Smooth muscle cell (in vitro differentiated cells): ENCODE measurements around the gene RPL19. TPM values are rescaled to one million over a fixed set of nuclear protein-coding genes. Genes with fewer than 3 reads are reported as not detected.

ENCODE experiments used
- DNase-seq: peaks from one replicate; lab custom pipeline; 2025; ENCODE audit not compliant: unreplicated experiment; lab: John Stamatoyannopoulos, UW
- H2AFZ ChIP-seq: fragments of 200-600 bp; sonication (generic); 2 replicates; pipeline ENCODE4 v1.6.0; 2016; ENCODE audit warnings: antibody characterized with exemption, low read depth, mild to moderate bottlenecking
- H3F3A ChIP-seq: fragments of 200-600 bp; sonication (generic); 2 replicates; pipeline ENCODE4 v1.6.0; 2017; ENCODE audit warnings: antibody characterized with exemption, low read depth
- H3K27ac ChIP-seq: fragments of 200-600 bp; sonication (generic); 2 replicates; pipeline ENCODE4 v1.5.1; 2016; ENCODE audit warnings: low read depth, mild to moderate bottlenecking
- H3K27me3 ChIP-seq: fragments of 200-600 bp; sonication (generic); 2 replicates; pipeline ENCODE4 v1.6.1; 2016; ENCODE audit warnings: low read depth, mild to moderate bottlenecking
- H3K36me3 ChIP-seq: fragments of 200-600 bp; sonication (generic); 2 replicates; pipeline ENCODE4 v1.5.1; 2016; ENCODE audit warnings: low read depth
- H3K4me1 ChIP-seq: fragments of 200-600 bp; sonication (generic); 2 replicates; pipeline ENCODE4 v1.5.1; 2016; ENCODE audit warnings: low read depth
- H3K4me2 ChIP-seq: fragments of 200-600 bp; sonication (generic); 2 replicates; pipeline ENCODE4 v1.6.0; 2016; ENCODE audit warnings: mild to moderate bottlenecking
- H3K4me3 ChIP-seq: fragments of 200-600 bp; sonication (generic); 2 replicates; pipeline ENCODE4 v1.5.1; 2016; ENCODE audit warnings: mild to moderate bottlenecking
- H3K79me2 ChIP-seq: fragments of 200-600 bp; sonication (generic); 2 replicates; pipeline ENCODE4 v1.6.0; 2016; ENCODE audit warnings: low read depth, mild to moderate bottlenecking
- H3K9ac ChIP-seq: fragments of 200-600 bp; sonication (generic); 2 replicates; pipeline ENCODE4 v1.6.0; 2016; ENCODE audit warnings: low read depth
- H3K9me3 ChIP-seq: fragments of 200-600 bp; sonication (generic); replicated peaks from 2 replicates; pipeline ENCODE4 v1.5.1; 2016; ENCODE audit warnings: low read depth
- H4K20me1 ChIP-seq: fragments of 200-600 bp; sonication (generic); 2 replicates; pipeline ENCODE4 v1.6.0; 2016; ENCODE audit warnings: low read depth
- WGBS: methylation state at CpG from one replicate; pipeline ENCODE4 v1.1.7; 2016; ENCODE audit warnings: low lambda C conversion rate; 5-methylcytosine and 5-hydroxymethylcytosine counted together
- polyA plus RNA-seq: library from polyadenylated mRNA; unstranded; fragments of >200 nt; fragmentation: Nextera tagmentation; extraction: Ambion mirVana; gene quantifications from 2 replicates; pipeline ENCODE4 v1.2.1, GENCODE V29; 2016
- total RNA-seq: library from RNA; depleted of rRNA; stranded (reverse); fragments of >200 nt; gene quantifications from 2 replicates; pipeline ENCODE4 v1.2.3, GENCODE V29; 2014
- TF ChIP-seq, protein P1 (sequence below): fragments of 200-600 bp; sonication (generic); IDR thresholded peaks from 2 replicates; pipeline ENCODE4 v1.5.1; 2017; ENCODE audit warnings: borderline replicate concordance, mild to moderate bottlenecking, antibody characterized with exemption; ENCODE audit not compliant: insufficient read depth, poor library complexity, severe bottlenecking

RPL19 gene
- total and polyA plus RNA-seq, 2 experiments from 2014 or later, result 818 to 2,675 TPM

GRCh38 chr17:39237586-39237985 lies 37.5 kb downstream of the RPL19 start:
- 79% methylated on average over 7 of the region's 7 CpGs for WGBS
- no peaks in the 10 kb centered on the region for H3K36me3 ChIP-seq
- H4K20me1 ChIP-seq, result no peaks in the 10 kb centered on the region
- no peaks in the 10 kb centered on the region for H3K9me3 ChIP-seq
- TF ChIP-seq, protein P1, sequence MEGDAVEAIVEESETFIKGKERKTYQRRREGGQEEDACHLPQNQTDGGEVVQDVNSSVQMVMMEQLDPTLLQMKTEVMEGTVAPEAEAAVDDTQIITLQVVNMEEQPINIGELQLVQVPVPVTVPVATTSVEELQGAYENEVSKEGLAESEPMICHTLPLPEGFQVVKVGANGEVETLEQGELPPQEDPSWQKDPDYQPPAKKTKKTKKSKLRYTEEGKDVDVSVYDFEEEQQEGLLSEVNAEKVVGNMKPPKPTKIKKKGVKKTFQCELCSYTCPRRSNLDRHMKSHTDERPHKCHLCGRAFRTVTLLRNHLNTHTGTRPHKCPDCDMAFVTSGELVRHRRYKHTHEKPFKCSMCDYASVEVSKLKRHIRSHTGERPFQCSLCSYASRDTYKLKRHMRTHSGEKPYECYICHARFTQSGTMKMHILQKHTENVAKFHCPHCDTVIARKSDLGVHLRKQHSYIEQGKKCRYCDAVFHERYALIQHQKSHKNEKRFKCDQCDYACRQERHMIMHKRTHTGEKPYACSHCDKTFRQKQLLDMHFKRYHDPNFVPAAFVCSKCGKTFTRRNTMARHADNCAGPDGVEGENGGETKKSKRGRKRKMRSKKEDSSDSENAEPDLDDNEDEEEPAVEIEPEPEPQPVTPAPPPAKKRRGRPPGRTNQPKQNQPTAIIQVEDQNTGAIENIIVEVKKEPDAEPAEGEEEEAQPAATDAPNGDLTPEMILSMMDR, result no peak
- no peaks in the 10 kb centered on the region for H3K79me2 ChIP-seq
- no peak overlapping the region for H2AFZ ChIP-seq
- H3K4me3 ChIP-seq, result no peak overlapping the region
- no peaks in the 10 kb centered on the region for H3F3A ChIP-seq
- no peaks in the 10 kb centered on the region for H3K4me1 ChIP-seq
- H3K4me2 ChIP-seq, result no peak overlapping the region
- no peak overlapping the region for H3K27ac ChIP-seq
- no peak for DNase-seq
- H3K27me3 ChIP-seq, result peaks cover 8% of the 10 kb centered on the region
- no peak overlapping the region for H3K9ac ChIP-seq

DNA sequence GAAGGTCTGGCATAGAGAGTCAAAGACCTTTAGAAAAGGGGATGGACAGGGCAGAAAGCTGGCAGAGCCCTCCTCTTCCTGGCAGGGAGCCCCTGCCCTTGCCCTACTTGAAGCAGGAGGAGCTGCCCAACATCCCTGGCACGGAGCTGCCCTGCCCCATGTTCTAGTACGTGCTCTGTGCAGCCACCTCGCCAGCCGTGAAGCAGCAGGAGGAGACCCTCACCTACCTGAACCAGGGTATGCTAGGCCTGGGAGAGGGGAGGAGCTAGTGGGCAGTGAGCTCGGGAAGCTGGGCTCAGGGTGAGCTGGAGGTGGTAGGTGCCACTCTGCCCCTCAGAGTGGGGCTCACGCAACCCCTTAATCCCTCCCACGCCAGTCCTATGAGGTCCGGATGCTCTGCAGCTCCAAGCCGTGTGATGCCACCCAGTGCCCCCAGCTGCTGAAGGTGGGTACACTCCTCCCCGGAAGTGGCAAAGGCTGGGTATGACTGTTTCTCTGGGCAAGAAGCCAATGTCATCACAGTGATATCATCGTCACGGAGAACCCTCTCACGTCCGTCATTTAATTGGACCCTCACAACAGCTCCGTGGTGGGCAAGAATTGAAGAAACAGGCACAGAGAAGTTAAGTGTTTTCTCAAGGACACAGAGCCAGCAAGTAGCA lies 38.4 kb downstream of the RPL19 start:
- H3K4me2 ChIP-seq, result no peak overlapping the region

GRCh38 chr17:39239640-39240314 lies 39.7 kb downstream of the RPL19 start:
- no peak overlapping the region for H3K9ac ChIP-seq
- H3F3A ChIP-seq, result no peaks in the 10 kb centered on the region
- TF ChIP-seq, protein P1, result peak; percentile 48
- H2AFZ ChIP-seq, result no peak overlapping the region
- no peaks in the 10 kb centered on the region for H3K36me3 ChIP-seq
- 35% methylated on average over 16 of the region's 16 CpGs for WGBS
- DNase-seq, result no peak
- no peak overlapping the region for H3K4me3 ChIP-seq
- no peaks in the 10 kb centered on the region for H3K4me1 ChIP-seq
- H3K9me3 ChIP-seq, result no peaks in the 10 kb centered on the region
- H3K27ac ChIP-seq, result no peak overlapping the region
- H4K20me1 ChIP-seq, result no peaks in the 10 kb centered on the region
- peaks cover 8% of the 10 kb centered on the region for H3K27me3 ChIP-seq
- H3K4me2 ChIP-seq, result no peak overlapping the region
- H3K79me2 ChIP-seq, result no peaks in the 10 kb centered on the region

More for the DNA sequence above, 38.4 kb downstream of the RPL19 start:
- Histone ChIP-seq H3K79me2 (no peaks in the 10 kb centered on the region), H3K27me3 (peaks cover 8% of the 10 kb centered on the region), H3K27ac (no peak overlapping the region), H3K36me3 (no peaks in the 10 kb centered on the region), H3K9ac (no peak overlapping the region), H4K20me1 (no peaks in the 10 kb centered on the region), H3K4me3 (no peak overlapping the region), H3K4me1 (no peaks in the 10 kb centered on the region), H3K9me3 (no peaks in the 10 kb centered on the region), H2AFZ (no peak overlapping the region), H3F3A (no peaks in the 10 kb centered on the region)
- WGBS, result 83% methylated on average over 15 of the region's 15 CpGs
- TF ChIP-seq, protein P1, result no peak
- DNase-seq, result no peak
